ENCODE data around the gene MEGF11.

MEGF11 gene

DNA sequence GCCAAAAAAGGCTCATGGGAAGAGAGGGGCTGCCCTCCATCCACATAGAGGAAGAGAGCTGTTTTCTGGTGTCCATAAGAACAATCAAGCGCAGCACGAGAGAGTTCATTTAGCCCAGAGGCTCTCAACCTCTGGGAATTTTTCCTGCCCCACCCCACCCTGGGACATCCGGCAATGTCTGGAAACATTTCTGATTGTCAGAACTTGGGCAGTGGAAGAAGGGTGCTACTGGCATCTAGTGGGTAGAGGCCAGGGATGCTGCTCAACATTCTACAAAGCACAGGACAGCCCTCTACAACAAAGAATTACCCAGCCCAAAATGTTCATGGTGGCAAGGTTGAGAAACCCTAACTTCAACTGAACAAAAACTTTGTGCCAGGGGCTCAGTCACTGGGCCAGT, 291.4 kb downstream of the MEGF11 start:
- no peak for FAIRE-seq

GRCh38 chr15:65960586-65960985, 293.0 kb downstream of the MEGF11 start:
- no peak for FAIRE-seq

DNA sequence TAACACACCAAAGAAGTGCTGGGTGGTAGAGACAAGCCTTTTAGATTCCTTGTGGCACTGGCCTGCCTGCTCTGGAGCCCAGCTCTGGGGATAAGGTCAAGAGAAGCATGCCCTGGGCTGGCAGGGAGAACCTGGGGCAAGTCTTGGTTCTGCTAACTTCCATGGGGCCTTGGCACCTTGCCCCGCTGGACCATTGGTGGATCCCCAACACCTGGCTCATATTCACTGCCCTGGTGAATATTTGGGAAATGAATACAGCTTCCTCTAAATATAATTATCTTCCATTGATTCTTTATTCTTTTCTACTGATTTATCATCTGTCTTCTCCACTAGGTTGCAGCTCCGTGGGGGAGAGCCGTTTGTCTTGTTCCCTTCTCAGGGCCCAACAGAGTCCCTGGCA, 294.7 kb downstream of the MEGF11 start:
- no peak for FAIRE-seq

- FAIRE-seq, result no peak
Measured at GRCh38 chr15:65957451-65957850, 296.1 kb downstream of the MEGF11 start.

DNA sequence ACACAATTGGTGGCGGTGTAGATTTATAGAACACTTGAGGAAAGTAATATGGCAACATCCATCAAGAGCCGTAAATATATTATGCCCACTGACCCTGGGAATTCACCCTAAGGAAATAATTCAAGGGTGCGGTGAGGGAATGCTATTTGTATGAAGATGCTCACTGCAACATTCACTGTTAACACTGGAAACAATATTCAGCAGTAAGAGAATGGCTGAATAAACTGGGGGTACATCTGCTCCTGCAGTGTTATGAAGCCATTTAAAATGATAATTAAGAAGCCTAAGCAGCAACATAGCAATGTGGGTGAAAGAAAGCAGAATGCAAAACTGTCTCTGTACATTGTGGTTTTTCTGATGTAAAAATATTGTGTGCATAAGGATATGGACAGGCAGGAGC, 296.7 kb downstream of the MEGF11 start:
- no peak for FAIRE-seq

GRCh38 chr15:65956307-65956706, 297.2 kb downstream of the MEGF11 start:
- no peak for FAIRE-seq

DNA sequence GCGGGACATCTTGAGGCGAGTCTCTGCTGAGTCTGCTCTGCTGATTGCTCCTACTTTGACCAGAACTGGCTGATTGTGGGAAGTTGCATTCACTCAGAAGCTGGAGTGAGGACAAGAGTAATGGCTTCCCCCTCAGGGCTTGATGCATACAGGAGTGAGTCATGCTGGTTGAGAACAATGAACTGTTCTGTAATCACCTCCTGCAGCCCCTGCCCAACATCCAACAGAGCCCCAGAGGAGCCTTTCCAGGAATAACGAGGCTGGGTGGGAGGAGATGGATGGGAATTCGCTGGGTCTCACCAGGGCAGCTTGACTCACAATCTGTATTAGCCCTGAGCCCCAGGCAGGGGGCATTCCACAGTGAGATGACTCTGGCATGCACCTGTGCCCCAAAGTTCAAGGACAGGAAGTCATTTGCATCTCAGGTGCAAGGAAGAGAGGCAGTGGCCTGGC, 299.2 kb downstream of the MEGF11 start:
- FAIRE-seq, result no peak

- no peak for FAIRE-seq
Measured at GRCh38 chr15:65953622-65954021, 299.9 kb downstream of the MEGF11 start.

GRCh38 chr15:65952391-65953053, 301.0 kb downstream of the MEGF11 start:
- no peak for FAIRE-seq

DNA sequence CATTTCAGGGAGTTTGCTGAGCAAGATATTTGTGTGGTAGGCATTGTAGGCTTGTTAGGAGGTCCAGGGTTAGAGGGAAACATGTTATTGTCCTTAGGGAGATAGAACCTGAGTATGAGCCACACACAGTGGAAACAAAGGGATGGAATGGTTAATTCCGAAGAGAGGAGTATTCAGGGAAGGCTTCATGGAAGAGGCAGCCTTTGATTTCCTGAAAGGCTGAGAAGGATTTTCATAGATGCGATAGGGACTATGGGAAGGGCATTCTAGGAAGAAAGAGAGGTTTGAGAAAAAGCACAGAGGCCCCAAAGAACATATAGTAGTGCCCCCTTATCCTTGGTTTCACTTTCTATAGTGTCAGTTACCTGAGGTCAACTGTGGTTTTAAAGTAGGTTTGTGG, 302.5 kb downstream of the MEGF11 start:
- no peak for FAIRE-seq

GRCh38 chr15:65949491-65949890, 304.1 kb downstream of the MEGF11 start:
- no peak for FAIRE-seq

DNA sequence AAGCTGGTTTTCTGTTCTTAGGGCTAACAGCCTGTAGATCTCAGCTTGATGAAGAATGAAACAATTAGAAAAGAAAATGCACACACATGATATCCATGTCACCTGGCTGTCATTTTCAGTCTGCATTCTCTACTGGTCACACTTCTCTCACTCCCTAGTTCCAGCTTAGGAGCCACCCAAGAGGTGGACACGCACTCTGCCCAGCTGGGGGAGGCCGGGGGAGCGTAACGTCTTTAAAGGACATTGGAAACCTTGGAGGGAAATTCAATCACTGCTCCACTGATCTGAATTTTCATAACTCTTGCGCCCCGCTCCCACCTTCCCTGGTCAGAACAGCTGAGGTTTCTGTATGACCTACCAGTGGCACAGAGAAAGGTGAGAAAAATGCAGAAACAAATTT, 304.5 kb downstream of the MEGF11 start:
- no peak for FAIRE-seq

- FAIRE-seq, result no peak
Measured at GRCh38 chr15:65948383-65948782, 305.2 kb downstream of the MEGF11 start.

DNA sequence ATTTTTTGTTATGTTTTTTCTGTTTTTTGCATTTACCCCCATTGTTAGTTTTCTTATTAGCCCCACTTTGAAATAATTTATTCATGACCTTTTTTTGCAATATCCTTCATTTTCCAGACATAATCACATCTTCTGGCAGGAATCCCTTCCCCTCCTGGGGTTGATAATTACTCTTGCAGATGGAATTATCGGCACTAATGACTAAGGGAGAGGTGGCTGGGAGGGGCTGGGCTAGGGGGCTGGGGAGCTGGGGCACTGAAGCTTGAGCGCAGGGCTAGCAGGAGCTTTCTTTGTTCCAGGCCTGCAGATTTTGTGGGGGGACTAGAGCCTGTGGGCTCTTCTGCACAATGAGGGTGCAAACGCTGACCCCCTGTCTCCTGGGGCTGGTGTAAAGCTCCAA, 306.5 kb downstream of the MEGF11 start:
- FAIRE-seq, result no peak

- no peak for FAIRE-seq
Measured at GRCh38 chr15:65945616-65946015, 307.9 kb downstream of the MEGF11 start.

- no peak for FAIRE-seq
Measured at GRCh38 chr15:65944404-65944803, 309.1 kb downstream of the MEGF11 start.

GRCh38 chr15:65942436-65942835, 311.1 kb downstream of the MEGF11 start:
- no peak for FAIRE-seq

- FAIRE-seq, result no peak
Measured at GRCh38 chr15:65940618-65940909, 313.0 kb downstream of the MEGF11 start.

- FAIRE-seq, result no peak
Measured at GRCh38 chr15:65939901-65940617, 313.5 kb downstream of the MEGF11 start.

DNA sequence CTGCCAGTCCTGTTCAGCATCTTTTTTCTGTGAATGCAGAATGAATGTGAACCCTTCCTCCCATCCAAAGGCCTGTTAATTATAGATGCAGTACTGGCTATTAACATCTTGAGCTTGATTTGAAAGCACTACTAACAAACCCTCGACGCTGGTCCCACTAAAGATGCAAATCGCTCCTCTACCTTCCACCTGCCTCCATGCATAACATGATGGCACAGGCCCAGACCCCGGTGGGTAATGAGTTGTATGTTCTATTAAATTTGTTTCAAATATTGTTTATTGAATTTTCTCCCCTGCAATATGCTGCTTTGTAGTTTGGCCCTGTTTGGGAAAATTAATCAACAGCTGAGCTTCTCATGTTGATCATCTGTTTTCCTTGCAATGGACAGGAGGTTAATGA, 314.9 kb downstream of the MEGF11 start:
- no peak for FAIRE-seq

DNA sequence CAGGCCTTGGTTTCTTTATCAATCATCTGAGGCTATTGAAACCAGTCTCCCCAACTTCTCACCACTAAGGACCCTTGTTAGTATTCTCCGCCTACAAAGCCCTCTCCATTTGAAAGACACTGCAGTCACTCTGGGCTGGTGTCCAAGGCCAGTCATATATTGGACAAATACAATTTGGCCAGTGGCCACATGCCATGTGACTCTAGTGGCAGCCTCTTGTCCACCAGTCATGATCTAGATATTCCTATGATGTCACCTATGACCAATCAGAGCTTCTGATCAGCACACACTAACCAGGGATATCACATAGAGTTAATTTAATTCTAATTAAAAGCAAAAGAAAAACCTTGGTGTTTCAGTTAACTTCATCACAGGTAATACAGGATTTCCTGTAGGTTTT, 316.1 kb downstream of the MEGF11 start:
- FAIRE-seq, result no peak

DNA sequence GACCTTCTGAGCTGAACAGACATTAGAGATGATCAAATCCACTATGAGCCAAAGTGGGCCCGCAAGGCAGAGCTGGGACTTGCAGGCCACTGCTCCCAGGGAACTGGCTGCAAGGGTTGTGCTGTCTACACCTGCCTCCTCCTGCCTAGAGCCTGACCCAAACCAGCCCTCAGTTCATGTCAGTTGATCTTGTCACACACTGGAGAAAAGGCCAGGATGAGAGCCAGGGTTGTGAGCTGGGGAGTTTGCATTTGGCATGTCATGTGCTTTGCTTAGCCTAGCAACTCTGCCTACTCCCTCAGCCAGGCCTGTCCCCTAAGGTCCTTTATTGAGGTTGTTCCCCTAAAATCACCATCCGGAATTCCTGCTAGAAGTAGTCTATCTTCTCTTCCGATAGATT, 316.5 kb downstream of the MEGF11 start:
- no peak for FAIRE-seq

DNA sequence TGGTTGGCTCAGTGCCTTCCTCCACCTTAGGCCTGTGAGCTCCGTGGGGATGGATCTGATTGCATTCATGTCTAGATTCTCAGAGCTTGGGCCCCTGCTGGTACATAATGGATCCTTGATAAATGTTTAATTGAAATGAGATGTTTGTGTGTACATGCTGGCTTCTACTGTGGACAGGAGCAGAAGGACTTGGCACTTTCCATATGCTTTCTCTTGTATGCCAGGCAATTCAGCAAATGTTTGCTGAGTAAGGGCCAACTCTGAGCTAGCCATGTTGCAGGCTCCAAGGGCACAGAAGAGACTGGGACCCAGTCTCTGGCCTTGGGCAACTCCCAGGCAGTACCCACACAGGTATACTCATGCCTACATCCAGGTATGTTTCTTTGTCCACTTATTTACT, 317.3 kb downstream of the MEGF11 start:
- no peak for FAIRE-seq

DNA sequence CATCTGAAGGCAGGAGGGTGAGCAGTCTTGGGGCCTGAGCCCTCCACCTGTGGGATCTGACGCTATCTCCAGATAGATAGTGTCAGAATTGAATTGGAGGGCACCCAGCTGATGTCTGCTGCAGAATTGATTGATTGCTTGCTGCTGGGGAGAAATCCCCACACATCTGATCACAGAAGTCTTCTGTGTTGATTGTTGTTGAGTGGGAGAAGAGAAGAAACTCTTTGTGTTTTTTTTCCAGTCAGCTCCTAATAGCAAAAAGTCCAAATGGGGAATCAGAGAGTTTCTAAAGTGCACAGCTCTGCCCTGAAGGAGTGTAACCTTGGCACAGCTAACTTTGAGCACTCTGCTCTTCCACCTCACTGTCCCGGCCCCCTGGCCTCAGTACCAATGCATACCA, 318.2 kb downstream of the MEGF11 start:
- FAIRE-seq, result no peak

GRCh38 chr15:65931221-65931620, 322.3 kb downstream of the MEGF11 start:
- no peak for FAIRE-seq
